ENCODE results near the gene GARIN6.
"Not testable (repeated sequence)": the region's sequence is repeated elsewhere in the genome, so short reads cannot be mapped to it uniquely, and the experiment has no call there.

GARIN6 gene

GRCh38 chr12:99647453-99647852 lies at the start of gene GARIN6:
Gene GARIN6 (plus strand): TSS chr12:99647753. CDS start chr12:99648175, 422 bp downstream.
- DNase-seq = no peak

DNA sequence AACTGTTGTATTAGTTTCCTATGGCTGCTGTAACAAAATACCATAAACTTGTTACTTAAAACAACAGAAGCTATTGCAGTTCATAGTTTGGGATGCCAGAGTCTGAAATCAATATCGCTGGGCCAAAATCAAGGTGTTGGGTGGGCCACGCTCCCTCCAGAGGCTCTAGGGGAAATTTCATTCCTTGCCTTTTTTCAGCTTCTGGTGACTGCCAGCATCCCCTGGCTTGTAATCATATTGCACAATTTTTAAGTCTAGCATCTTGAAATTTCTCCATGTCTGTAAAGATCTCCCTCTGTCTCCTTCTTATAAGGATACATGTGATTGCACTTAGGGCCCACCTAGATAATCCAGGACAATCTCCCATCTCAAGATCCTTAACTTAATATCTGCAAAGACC lies 48.8 kb upstream of the GARIN6 start:
- DNase-seq = no peak

- DNase-seq = no peak
These were observed 47.2 kb upstream of the GARIN6 start for GRCh38 chr12:99600388-99600787.

DNA sequence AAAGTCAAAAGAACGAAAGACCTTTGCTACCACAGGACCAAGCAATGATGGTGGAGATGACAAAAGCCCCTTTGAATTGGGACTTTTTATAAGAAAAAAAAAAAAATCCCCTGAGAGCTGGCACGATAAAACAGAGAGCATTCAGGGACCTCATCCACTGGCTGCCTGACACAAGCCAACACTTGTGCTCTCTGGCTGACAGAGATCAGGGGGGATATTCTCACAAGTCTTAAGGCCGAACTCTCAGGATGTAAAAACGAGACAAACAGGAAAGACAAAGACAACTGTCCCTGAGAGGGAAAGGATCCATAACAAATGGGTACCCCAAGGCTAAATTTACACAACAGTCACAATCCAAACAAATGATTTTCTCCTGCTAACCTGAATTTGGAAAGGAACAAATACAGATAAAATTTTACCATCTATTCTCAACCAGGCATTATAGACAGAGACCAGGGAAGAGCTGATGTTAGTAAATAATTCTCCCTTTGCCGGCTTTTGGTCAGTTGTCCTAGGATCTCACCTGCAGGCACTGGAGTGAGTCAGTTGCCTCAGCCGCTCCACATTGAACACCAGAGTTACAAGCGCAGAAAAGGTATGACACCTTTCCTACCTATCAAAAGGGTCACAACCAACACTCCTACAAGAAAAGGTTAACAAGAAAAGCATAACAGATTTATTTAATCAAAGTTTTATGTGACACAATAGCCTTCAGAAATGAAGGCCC lies 37.9 kb upstream of the GARIN6 start:
- no peak for DNase-seq

DNA sequence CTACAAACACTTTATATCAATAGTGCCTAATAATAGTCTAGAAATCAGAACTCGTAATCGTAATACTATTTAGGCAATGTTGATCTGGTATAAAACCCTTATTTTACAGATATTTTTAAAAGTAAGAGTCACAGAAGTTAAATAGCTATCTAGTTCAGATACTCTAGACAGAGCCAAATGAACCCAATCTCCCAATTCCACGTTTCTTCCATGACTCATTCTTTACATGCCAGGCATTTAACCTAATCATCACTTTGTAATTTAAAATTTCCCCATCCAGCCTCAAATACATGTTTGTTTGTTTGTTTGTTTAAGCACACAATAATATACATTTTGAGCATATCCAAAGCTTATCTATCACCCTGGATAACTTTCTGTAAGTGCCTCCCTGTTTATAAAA lies 36.4 kb upstream of the GARIN6 start:
- DNase-seq = no peak

GRCh38 chr12:99611599-99611998 lies 36.0 kb upstream of the GARIN6 start:
- no peak for DNase-seq

DNA sequence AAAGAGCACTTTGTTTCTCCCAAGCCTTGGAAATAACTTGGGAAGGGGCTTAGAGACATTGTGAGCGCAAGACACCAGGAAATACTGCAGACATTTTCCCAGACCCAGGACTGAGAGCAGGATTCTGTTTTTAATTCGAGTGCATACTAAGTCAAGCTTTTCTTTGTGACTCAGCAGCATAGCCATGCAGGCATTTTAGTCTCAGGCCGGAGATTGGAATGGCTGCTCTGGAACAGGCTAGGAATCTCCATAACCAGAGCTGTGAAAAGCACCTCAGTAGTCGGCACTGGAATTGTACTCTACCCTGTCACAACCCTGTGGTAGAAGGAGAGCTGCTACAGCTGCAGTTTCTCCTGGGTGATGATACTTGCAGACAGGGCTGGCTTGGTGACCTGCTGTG lies 28.9 kb upstream of the GARIN6 start:
- no peak for DNase-seq

- no peak for DNase-seq
These were observed 28.0 kb upstream of the GARIN6 start for GRCh38 chr12:99619389-99620158.

DNA sequence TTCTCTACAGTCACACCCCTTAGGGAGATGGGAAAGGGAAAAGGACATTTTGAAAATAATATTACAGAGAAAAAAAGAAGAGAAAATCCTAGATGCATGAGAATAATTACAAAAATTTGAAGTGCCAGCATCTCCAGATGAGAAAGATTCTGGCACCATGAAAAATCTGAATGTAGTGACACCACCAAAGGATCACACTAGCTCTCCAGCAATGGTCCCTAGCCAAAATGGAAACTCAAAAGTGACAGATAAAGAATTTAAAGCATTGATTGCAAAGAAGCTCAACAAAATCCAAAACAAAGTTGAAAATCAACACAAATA lies 27.4 kb upstream of the GARIN6 start:
- no peak for DNase-seq

DNA sequence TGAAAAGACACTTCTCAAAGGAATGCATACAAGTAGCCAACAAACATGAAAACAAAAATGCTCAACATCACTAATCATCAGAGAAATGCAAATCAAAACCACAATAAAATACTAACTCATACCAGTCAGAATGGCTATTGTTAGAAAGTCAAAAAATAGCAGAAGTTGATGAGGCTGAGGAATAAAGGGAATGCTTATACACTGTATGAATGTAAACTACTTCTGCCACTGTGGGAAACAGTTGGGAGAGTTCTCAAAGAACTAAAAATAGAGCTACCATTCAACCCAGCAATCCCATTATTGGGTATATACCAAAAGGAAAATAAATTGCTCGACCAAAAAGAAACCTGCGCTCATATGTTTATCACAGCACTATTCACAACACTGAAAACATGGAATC lies 23.0 kb upstream of the GARIN6 start:
- DNase-seq = not testable (repeated sequence)

DNA sequence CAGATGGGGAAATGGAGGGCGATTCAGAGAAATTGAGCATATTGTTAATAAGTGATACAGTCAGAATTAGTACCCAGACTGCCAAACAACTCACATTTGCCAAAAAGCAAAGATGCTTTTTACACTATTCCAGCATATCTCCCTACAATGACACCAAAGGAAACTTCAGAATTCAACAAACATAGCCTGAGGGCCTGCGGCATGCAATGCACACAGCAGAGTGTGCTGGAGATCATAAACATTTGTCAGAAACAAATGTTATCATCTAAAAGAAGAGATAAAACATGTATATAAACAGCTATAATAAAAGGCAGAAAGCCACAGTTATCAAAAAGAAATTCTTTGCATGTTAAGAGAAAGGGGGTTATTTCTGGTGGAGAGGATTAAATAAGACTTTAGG lies 20.1 kb upstream of the GARIN6 start:
- no peak for DNase-seq

GRCh38 chr12:99644629-99645028 lies 2.9 kb upstream of the GARIN6 start:
- DNase-seq = no peak

DNA sequence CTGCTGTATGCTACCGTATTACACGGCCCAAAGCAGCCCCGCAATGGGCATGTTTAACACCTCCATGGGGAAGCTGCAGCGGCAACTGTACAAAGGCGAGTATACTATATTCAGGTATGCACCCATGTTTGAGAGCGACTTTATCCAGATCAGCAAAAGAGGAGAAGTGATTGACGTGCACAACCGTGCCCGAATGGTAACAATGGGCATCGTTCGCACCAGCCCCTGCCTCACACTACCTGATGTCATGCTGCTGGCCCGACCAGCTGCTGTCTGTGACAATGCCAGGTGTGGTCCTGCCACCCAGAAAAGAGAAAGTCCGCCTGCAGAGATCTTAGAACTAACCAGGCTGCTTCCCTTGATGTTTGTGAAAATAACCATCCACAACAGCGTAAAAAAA lies 630 bp downstream of the GARIN6 start:
- DNase-seq = no peak

DNA sequence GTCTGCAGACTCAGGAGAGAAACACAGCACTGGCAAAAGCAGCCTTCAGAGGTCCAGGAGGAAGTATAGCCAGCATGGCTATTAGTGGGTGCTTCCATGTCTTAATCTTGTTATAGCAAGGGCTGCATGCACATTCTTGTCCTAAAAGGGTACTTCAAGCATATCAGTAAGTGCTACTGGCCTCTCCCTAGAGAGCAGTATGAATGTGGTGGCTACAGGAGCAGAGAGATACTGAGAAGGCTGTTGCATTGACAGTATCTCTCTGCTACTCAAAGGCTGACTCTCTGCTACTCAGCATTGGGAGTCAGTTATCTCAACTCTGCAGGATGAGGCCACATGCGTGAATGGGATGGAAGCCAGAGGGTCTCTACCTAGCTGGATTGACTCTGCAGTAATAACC lies 2.0 kb downstream of the GARIN6 start:
- no peak for DNase-seq

GRCh38 chr12:99658671-99659349 lies 11.3 kb downstream of the GARIN6 start:
- DNase-seq = no peak

GRCh38 chr12:99670635-99671034 lies 23.1 kb downstream of the GARIN6 start:
- no peak for DNase-seq

GRCh38 chr12:99680276-99680675 lies 32.7 kb downstream of the GARIN6 start:
- no peak for DNase-seq

GRCh38 chr12:99686142-99686541 lies 38.6 kb downstream of the GARIN6 start:
- DNase-seq = no peak

DNA sequence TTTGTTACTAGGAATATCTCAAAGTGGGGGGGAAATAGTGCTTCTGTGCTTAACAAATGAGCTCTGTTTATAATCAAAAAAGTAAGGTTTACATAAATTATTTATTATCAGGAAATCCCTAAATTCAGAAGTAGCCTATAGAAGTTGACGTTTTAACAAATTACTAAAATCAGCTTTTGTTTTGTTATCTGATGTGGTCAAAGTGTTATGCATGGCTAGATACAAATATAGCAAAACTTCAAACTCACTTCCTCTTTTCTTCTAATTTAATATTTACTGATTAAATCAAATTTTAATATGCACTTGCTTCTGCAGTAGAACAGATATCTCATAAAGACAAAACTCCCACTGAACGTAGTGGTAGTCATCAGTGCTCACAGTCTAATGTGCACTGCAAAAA lies 47.5 kb downstream of the GARIN6 start:
- DNase-seq = no peak
